IMR-90 (cell line): ENCODE results near the gene HMGN4. TPM values are rescaled to one million over a fixed set of nuclear protein-coding genes. Genes with fewer than 3 reads are reported as not detected.

ENCODE experiments used
- ATAC-seq: fragments of 200-7000 bp; cut with Tn5 transposase; 2 replicates; pipeline ENCODE4 v1.9.1; 2020; ENCODE audit warnings: low read depth, mild to moderate bottlenecking, moderate library complexity
- BruUV-seq: library from RNA; stranded (reverse); fragments of 400-500 nt; replicated peaks from 2 replicates; lab custom pipeline; 2021; lab: Mats Ljungman, UMichigan
- CTCF ChIA-PET: fragments of 300-600 bp; formaldehyde crosslinking; extraction: SDS; loops from one replicate; lab custom pipeline; 2021; ENCODE audit warnings: antibody characterized with exemption; lab: Yijun Ruan, JAX
- POLR2A ChIA-PET: fragments of 300-600 bp; sonication (Branson Sonifier 250); formaldehyde crosslinking; loops from one replicate; lab custom pipeline; 2022; ENCODE audit warnings: antibody characterized with exemption; ENCODE audit not compliant: unreplicated experiment; lab: Charles Lee
- DNase-seq: peaks from one replicate; pipeline ENCODE4 v3.0.0; 2013
- H2AFZ ChIP-seq: replicated peaks from 2 replicates; pipeline ENCODE3; 2013; ENCODE audit warnings: low read length, mild to moderate bottlenecking; ENCODE audit not compliant: poor library complexity
- H2AK5ac ChIP-seq: 2 replicates; pipeline ENCODE4 v1.6.1; 2013; ENCODE audit warnings: low read depth, low read length, inconsistent platforms
- H2AK9ac ChIP-seq: replicated peaks from 2 replicates; pipeline ENCODE3; 2013; ENCODE audit warnings: mild to moderate bottlenecking, low read depth, low read length, moderate library complexity; ENCODE audit not compliant: poor library complexity
- H2BK120ac ChIP-seq: 2 replicates; pipeline ENCODE4 v1.6.1; 2013; ENCODE audit warnings: low read depth, low read length, inconsistent platforms
- H2BK15ac ChIP-seq: 3 replicates; pipeline ENCODE4 v1.6.1; 2013; ENCODE audit warnings: low read depth, low read length, inconsistent platforms
- H2BK20ac ChIP-seq: 2 replicates; pipeline ENCODE4 v1.6.1; 2013; ENCODE audit warnings: low read depth, mild to moderate bottlenecking, inconsistent platforms, low read length, moderate library complexity
- H2BK5ac ChIP-seq: 2 replicates; pipeline ENCODE4 v1.6.1; 2013; ENCODE audit warnings: mild to moderate bottlenecking, low read depth, low read length, inconsistent platforms; ENCODE audit not compliant: poor library complexity, severe bottlenecking
- H3K14ac ChIP-seq: replicated peaks from 2 replicates; pipeline ENCODE4 v1.6.1; 2013; ENCODE audit warnings: low read depth, low read length, inconsistent platforms
- H3K18ac ChIP-seq: 2 replicates; pipeline ENCODE4 v1.6.1; 2013; ENCODE audit warnings: low read depth, low read length, control low read depth
- H3K23ac ChIP-seq: 2 replicates; pipeline ENCODE4 v1.6.1; 2013; ENCODE audit warnings: low read depth, low read length, inconsistent platforms
- H3K27ac ChIP-seq: 2 replicates; pipeline ENCODE4 v1.5.1; 2013; ENCODE audit warnings: mild to moderate bottlenecking, control low read depth, low read length; ENCODE audit not compliant: insufficient read depth
- H3K27me3 ChIP-seq: 2 replicates; pipeline ENCODE4 v1.6.1; 2013; ENCODE audit warnings: low read length; ENCODE audit not compliant: control insufficient read depth, insufficient read depth
- H3K36me3 ChIP-seq: 2 replicates; pipeline ENCODE4 v1.6.1; 2013; ENCODE audit warnings: low read length, mixed read lengths; ENCODE audit not compliant: control insufficient read depth, insufficient read depth
- H3K4ac ChIP-seq: 2 replicates; pipeline ENCODE4 v1.6.1; 2013; ENCODE audit warnings: low read depth, low read length, inconsistent platforms
- H3K4me1 ChIP-seq: 2 replicates; pipeline ENCODE4 v1.6.1; 2013; ENCODE audit warnings: low read length, mixed read lengths; ENCODE audit not compliant: control insufficient read depth, insufficient read depth
- H3K4me2 ChIP-seq: 2 replicates; pipeline ENCODE4 v1.6.1; 2013; ENCODE audit warnings: low read depth, mild to moderate bottlenecking, control low read depth, low read length, moderate library complexity
- H3K4me3 ChIP-seq: 2 replicates; pipeline ENCODE4 v1.5.1; 2013; ENCODE audit warnings: low read depth, mild to moderate bottlenecking, control low read depth, low read length, moderate library complexity; ENCODE audit not compliant: insufficient read depth
- H3K56ac ChIP-seq: 2 replicates; pipeline ENCODE4 v1.6.1; 2013; ENCODE audit warnings: low read length, inconsistent platforms; ENCODE audit not compliant: insufficient read depth; ENCODE audit errors: extremely low read depth
- H3K79me1 ChIP-seq, 2 experiments: 2 replicates each; pipeline ENCODE4 v1.6.1; 2013; ENCODE audit warnings: low read length in 2 of 2, inconsistent platforms in 1 of 2, low read depth in 1 of 2
- H3K9ac ChIP-seq: 2 replicates; pipeline ENCODE4 v1.6.1; 2013; ENCODE audit warnings: low read depth, low read length, control low read depth
- H3K9me1 ChIP-seq: 2 replicates; pipeline ENCODE4 v1.6.1; 2013; ENCODE audit warnings: low read length, inconsistent platforms; ENCODE audit not compliant: insufficient read depth
- H3K9me3 ChIP-seq: 2 replicates; pipeline ENCODE4 v1.6.1; 2013; ENCODE audit warnings: low read length; ENCODE audit not compliant: control insufficient read depth, insufficient read depth
- H4K20me1 ChIP-seq: 2 replicates; pipeline ENCODE4 v1.6.1; 2013; ENCODE audit warnings: low read length, inconsistent platforms; ENCODE audit not compliant: insufficient read depth
- H4K5ac ChIP-seq: 2 replicates; pipeline ENCODE4 v1.6.1; 2013; ENCODE audit warnings: mild to moderate bottlenecking, low read depth, low read length, control low read depth
- H4K8ac ChIP-seq, 2 experiments: 2 replicates each; pipeline ENCODE4 v1.6.1; 2013; ENCODE audit warnings: low read depth in 2 of 2, low read length in 2 of 2, control low read depth in 1 of 2, inconsistent platforms in 1 of 2
- H4K91ac ChIP-seq: 2 replicates; pipeline ENCODE4 v1.6.1; 2013; ENCODE audit warnings: low read depth, low read length, inconsistent platforms; ENCODE audit not compliant: insufficient read depth
- CHD1 ChIP-seq: IDR thresholded peaks from 2 replicates; pipeline ENCODE4 v1.6.1; 2012; ENCODE audit warnings: low read depth, low read length, improper control_type of control experiment
- FOS ChIP-seq: fragments of 150-350 bp; IDR thresholded peaks from 2 replicates; pipeline ENCODE4 v1.6.1; 2016; ENCODE audit warnings: low read depth, low read length
- MAZ ChIP-seq: IDR thresholded peaks from 2 replicates; pipeline ENCODE4 v1.6.1; 2012; ENCODE audit warnings: low read depth, mild to moderate bottlenecking, low read length, improper control_type of control experiment, moderate library complexity, borderline replicate concordance
- RFX5 ChIP-seq: IDR thresholded peaks from 2 replicates; pipeline ENCODE4 v1.8.0; 2012; ENCODE audit warnings: low read depth, mild to moderate bottlenecking, low read length, moderate library complexity
- SMC3 ChIP-seq: fragments of 150-350 bp; IDR thresholded peaks from 2 replicates; pipeline ENCODE4 v1.6.1; 2016; ENCODE audit warnings: low read depth, mild to moderate bottlenecking, antibody characterized with exemption, low read length, moderate library complexity
- WGBS, 2 experiments: methylation state at CpG; one replicate each; pipeline versions ENCODE4 v1.1.5 to v1.1.7; 2013; ENCODE audit warnings: missing lambda C conversion rate in 2 of 2; ENCODE audit not compliant: insufficient read length in 1 of 2; ENCODE audit errors: extremely low coverage in 2 of 2; 5-methylcytosine and 5-hydroxymethylcytosine counted together
- dilution Hi-C: fragments of 300-500 bp; cut with HindIII; formaldehyde crosslinking; loops from one replicate; pipeline ENCODE4 v1.14.3; 2018; ENCODE audit warnings: low sequenced_read_pairs; ENCODE audit not compliant: unreplicated experiment
- in situ Hi-C: fragments of 300-500 bp; cut with MboI; formaldehyde crosslinking; loops from 3 replicates; pipeline ENCODE4 v1.14.3; 2019; ENCODE audit warnings: low sequenced_read_pairs, inconsistent platforms, mixed read lengths
- intact Hi-C: fragments of 100-400 bp; cut with micrococcal nuclease; formaldehyde crosslinking; loops from 2 replicates; pipeline ENCODE4 v1.10.0; 2022
- polyA plus RNA-seq, 3 experiments: library from polyadenylated mRNA; depleted of rRNA; stranded (reverse); fragments of >200 nt; gene quantifications; 2 replicates each; pipeline ENCODE4 v1.2.3, GENCODE V29; 2012; ENCODE audit warnings: low replicate concordance in 1 of 3
- total RNA-seq: library from RNA; depleted of rRNA; stranded (reverse); fragments of >200 nt; gene quantifications from 2 replicates; pipeline ENCODE4 v1.2.3, GENCODE V29; 2012

The HMGN4 gene
- total and polyA plus RNA-seq, 2 of the 4 experiments (the other 2 are of a cell fraction): 46.4 to 50.2 TPM

DNA sequence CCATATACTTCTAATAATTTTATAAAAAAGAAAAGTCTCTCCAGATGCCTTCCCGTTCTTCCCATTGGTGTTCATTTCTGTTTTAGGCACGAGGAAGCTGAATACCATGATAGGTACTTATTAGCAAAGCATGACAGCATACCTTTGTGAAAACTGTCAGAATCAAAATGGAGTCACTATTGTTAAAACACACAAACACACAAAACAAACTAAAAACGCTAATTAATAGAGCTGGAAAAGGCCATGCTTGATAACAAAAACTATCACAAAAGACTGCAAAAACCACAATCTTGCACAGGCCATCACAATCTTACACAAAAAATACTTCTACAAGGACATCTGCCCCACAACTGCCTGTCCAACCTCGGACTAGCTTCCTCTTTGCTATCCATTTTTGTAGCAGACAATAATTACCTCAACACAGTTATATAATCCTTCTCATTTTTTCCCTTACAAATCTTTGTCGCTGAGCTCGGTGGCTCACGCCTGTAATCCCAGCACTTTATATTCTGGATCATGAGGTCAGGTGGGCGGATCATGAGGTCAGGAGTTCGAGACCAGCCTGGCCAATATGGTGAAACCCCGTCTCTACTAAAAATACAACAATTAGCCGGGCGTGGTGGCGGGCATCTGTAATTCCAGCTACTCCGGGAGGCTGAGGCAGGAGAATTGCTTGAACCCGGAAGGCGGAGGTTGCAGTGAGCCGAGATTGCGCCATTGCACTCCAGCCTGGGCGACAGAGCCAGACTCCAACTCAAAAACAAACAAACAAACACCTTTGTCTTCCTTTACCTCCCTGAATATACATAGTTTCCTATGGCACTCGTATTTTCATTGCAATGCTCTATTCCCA, 55.3 kb downstream of the HMGN4 start:
- WGBS, 2 experiments: 32% methylated on average over 12 of the region's 20 CpGs; no CpG with 5 or more reads in 1 of the 2 experiments
- no peak overlapping the region for H4K91ac ChIP-seq
- intact Hi-C loops (no loop called here), dilution Hi-C loops (no loop called here), in situ Hi-C loops (no loop called here)
- no peak overlapping the region for H4K8ac ChIP-seq
- no peak overlapping the region for H3K4me2 ChIP-seq
- ATAC-seq (no peak), DNase-seq (no peak)
- H2BK15ac ChIP-seq: no peak overlapping the region
- CTCF ChIA-PET: interaction anchor here (1.0 kb wide), 1 partner anchor 16 kb away, joined by 4 read pairs; no protein-coding TSS in a partner anchor
- H3K4ac ChIP-seq: no peak overlapping the region
- H3K27ac ChIP-seq: no peak overlapping the region
- no peak overlapping the region for H3K9ac ChIP-seq
- H3K14ac ChIP-seq: no peak overlapping the region
- peaks cover 5% of the 10 kb centered on the region for H3K36me3 ChIP-seq
- no peaks in the 10 kb centered on the region; the same call in 1 of the 2 replicates for H3K9me1 ChIP-seq
- no peak overlapping the region for H3K18ac ChIP-seq
- H2BK20ac ChIP-seq: no peak overlapping the region
- no TSS peak for BruUV-seq
- POLR2A ChIA-PET: no interaction called here
- no peak overlapping the region for H2AK5ac ChIP-seq
- peaks cover 8 to 15% of the 10 kb centered on the region in 2 experiments; a peak in 2 of 4 replicates for H3K79me1 ChIP-seq
- no peak overlapping the region for H3K23ac ChIP-seq
- H2BK5ac ChIP-seq: no peak overlapping the region
- no peaks in the 10 kb centered on the region for H4K20me1 ChIP-seq
- H2BK120ac ChIP-seq: no peak overlapping the region
- peaks cover 3% of the 10 kb centered on the region; the same call in 1 of the 2 replicates for H3K4me1 ChIP-seq
- H3K56ac ChIP-seq: no peak overlapping the region
- H2AFZ ChIP-seq: no peak overlapping the region
- H3K9me3 ChIP-seq: no peaks in the 10 kb centered on the region
- no peaks in the 10 kb centered on the region for H3K27me3 ChIP-seq
- H4K5ac ChIP-seq: no peak overlapping the region
- no peak overlapping the region for H2AK9ac ChIP-seq
- TF ChIP-seq CHD1 (no peak), MAZ (no peak), SMC3 (no peak), RFX5 (no peak), FOS (no peak)
- H3K4me3 ChIP-seq: no peak overlapping the region
